ENCODE measurements around the gene TMEM94.

DNA sequence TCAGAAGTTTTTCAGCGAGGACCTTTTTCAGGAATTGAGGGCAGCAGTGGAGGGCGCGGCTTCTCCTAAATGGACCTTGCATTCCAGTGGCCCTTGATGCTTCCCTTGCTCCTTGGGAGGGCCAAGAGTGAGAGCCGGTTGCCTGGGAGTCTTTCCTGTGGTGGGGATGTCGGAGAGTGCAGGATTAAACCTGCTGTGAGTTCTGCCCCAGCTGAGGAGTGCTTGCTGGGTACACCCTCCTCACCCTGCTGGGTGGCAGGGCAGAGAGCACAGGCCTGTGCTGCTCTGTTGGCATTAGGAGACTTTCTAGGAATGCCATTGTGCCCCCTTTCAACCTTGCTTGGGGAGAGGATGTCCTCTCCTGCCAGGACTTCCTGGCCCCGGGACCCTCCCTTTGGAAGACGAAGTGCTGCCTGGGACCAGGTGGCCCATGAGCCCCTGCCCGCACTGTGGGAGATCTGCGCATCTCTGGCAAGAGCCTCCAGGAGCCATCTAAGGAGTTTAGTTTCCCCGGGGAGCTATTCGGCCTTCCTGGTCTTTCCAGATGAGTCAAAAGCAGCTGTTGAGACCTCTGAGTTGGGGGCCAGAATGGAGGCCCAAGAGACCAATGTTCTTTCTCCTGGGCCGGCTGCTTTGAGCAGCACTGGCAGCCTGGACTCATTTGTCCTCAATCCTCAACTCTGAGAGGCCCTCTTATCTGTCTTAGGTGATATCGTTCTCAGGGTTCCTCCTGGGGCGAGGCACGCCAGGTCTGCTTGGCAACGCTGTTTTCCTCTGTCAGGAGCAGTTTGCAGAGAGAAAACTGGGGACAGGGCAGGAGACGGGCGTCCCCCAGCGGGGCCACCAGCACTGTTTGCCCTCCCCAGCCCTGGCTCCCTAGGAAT is 74.6 kb downstream of the TMEM94 start:
- TF ChIP-seq, protein P1, sequence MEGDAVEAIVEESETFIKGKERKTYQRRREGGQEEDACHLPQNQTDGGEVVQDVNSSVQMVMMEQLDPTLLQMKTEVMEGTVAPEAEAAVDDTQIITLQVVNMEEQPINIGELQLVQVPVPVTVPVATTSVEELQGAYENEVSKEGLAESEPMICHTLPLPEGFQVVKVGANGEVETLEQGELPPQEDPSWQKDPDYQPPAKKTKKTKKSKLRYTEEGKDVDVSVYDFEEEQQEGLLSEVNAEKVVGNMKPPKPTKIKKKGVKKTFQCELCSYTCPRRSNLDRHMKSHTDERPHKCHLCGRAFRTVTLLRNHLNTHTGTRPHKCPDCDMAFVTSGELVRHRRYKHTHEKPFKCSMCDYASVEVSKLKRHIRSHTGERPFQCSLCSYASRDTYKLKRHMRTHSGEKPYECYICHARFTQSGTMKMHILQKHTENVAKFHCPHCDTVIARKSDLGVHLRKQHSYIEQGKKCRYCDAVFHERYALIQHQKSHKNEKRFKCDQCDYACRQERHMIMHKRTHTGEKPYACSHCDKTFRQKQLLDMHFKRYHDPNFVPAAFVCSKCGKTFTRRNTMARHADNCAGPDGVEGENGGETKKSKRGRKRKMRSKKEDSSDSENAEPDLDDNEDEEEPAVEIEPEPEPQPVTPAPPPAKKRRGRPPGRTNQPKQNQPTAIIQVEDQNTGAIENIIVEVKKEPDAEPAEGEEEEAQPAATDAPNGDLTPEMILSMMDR (conservative IDR thresholded peaks at IDR 0.05; ENCODE audit: low read depth, low read length) = no peak
- no peak for TF ChIP-seq EZH2 (IDR thresholded peaks at IDR 0.05; ENCODE audit: borderline replicate concordance, low read depth, low read length, poor library complexity, severe bottlenecking)

All from A673 (cell line).